GM23338 (cell line): ENCODE measurements around the gene COL15A1. TPM values are rescaled to one million over a fixed set of nuclear protein-coding genes. Genes with fewer than 3 reads are reported as not detected.

Experiments used
- ATAC-seq: fragments of 200-7000 bp; cut with Tn5 transposase; 3 replicates; pipeline ENCODE4 v1.9.1; 2020
- DNase-seq: peaks from one replicate; pipeline ENCODE4 v3.0.0-alpha.2; 2015; ENCODE audit warnings: low spot score
- H2AFZ ChIP-seq: fragments of 200-600 bp; sonication (generic); 2 replicates; pipeline ENCODE4 v1.8.0; 2016; ENCODE audit warnings: antibody characterized with exemption, mild to moderate bottlenecking, moderate library complexity
- H3F3A ChIP-seq: fragments of 200-600 bp; sonication (generic); replicated peaks from 2 replicates; pipeline ENCODE4 v1.8.0; 2017; ENCODE audit warnings: antibody characterized with exemption, mixed run types, low read depth
- H3K27ac ChIP-seq: fragments of 200-600 bp; sonication (generic); 2 replicates; pipeline ENCODE4 v1.6.1; 2016; ENCODE audit warnings: low read depth
- H3K27me3 ChIP-seq: fragments of 200-600 bp; sonication (generic); 2 replicates; pipeline ENCODE4 v1.8.0; 2016; ENCODE audit warnings: mild to moderate bottlenecking, mixed run types, moderate library complexity; ENCODE audit not compliant: insufficient read depth
- H3K36me3 ChIP-seq: fragments of 200-600 bp; sonication (generic); 2 replicates; pipeline ENCODE4 v1.8.0; 2016; ENCODE audit warnings: mild to moderate bottlenecking; ENCODE audit not compliant: insufficient read depth
- H3K4me1 ChIP-seq: fragments of 200-600 bp; sonication (generic); 2 replicates; pipeline ENCODE4 v1.8.0; 2016; ENCODE audit warnings: mild to moderate bottlenecking, moderate library complexity; ENCODE audit not compliant: insufficient read depth
- H3K4me2 ChIP-seq: fragments of 200-600 bp; sonication (generic); 2 replicates; pipeline ENCODE4 v1.7.1; 2017; ENCODE audit warnings: mixed run types
- H3K4me3 ChIP-seq: fragments of 200-600 bp; sonication (generic); 2 replicates; pipeline ENCODE4 v1.6.1; 2016; ENCODE audit warnings: mixed run types
- H3K79me2 ChIP-seq: fragments of 200-600 bp; sonication (generic); replicated peaks from 2 replicates; pipeline ENCODE4 v1.8.0; 2017; ENCODE audit warnings: mild to moderate bottlenecking; ENCODE audit not compliant: insufficient read depth
- H3K9me2 ChIP-seq: fragments of 200-600 bp; sonication (generic); 2 replicates; pipeline ENCODE4 v1.8.0; 2017; ENCODE audit not compliant: insufficient read depth
- H4K20me1 ChIP-seq: fragments of 200-600 bp; sonication (generic); replicated peaks from 2 replicates; pipeline ENCODE4 v1.8.0; 2017; ENCODE audit warnings: mild to moderate bottlenecking; ENCODE audit not compliant: insufficient read depth
- H3K27ac Mint-ChIP-seq: 2 replicates; pipeline ENCODE4 v1.8.0; 2020; ENCODE audit warnings: inconsistent platforms, mild to moderate bottlenecking, moderate library complexity, mixed read lengths
- H3K27me3 Mint-ChIP-seq: 3 replicates; pipeline ENCODE4 v1.8.0; 2022; ENCODE audit warnings: low read depth, mild to moderate bottlenecking, moderate library complexity, mixed read lengths, inconsistent platforms; ENCODE audit not compliant: insufficient read depth, poor library complexity
- H3K36me3 Mint-ChIP-seq: 3 replicates; pipeline ENCODE4 v1.8.0; 2021; ENCODE audit warnings: low read depth, mild to moderate bottlenecking, inconsistent platforms, moderate library complexity, mixed read lengths
- H3K4me1 Mint-ChIP-seq: 3 replicates; pipeline ENCODE4 v1.8.0; 2020; ENCODE audit warnings: mild to moderate bottlenecking, inconsistent platforms, mixed read lengths
- H3K4me3 Mint-ChIP-seq: 3 replicates; pipeline ENCODE4 v1.8.0; 2021; ENCODE audit warnings: moderate library complexity, mild to moderate bottlenecking, inconsistent platforms, mixed read lengths
- H3K9me3 Mint-ChIP-seq: 3 replicates; pipeline ENCODE4 v1.8.0; 2020; ENCODE audit warnings: moderate library complexity, mild to moderate bottlenecking, inconsistent platforms, mixed read lengths
- EZH2 ChIP-seq: fragments of 200-600 bp; sonication (generic); IDR thresholded peaks from one replicate; pipeline ENCODE4 v1.8.0; 2017; ENCODE audit warnings: antibody characterized with exemption, mild to moderate bottlenecking, low read depth; ENCODE audit not compliant: unreplicated experiment
- EZH2phosphoT487 ChIP-seq: fragments of 200-600 bp; sonication (generic); IDR thresholded peaks from one replicate; pipeline ENCODE4 v1.8.1; 2018; ENCODE audit warnings: antibody characterized with exemption; ENCODE audit not compliant: unreplicated experiment
- STAT1 ChIP-seq: IDR thresholded peaks from one replicate; pipeline ENCODE4 v1.6.1; 2016; ENCODE audit warnings: antibody characterized with exemption; ENCODE audit not compliant: unreplicated experiment
- polyA plus RNA-seq: library from polyadenylated mRNA; unstranded; fragments of >200 nt; fragmentation: Nextera tagmentation; extraction: Ambion mirVana; gene quantifications from 2 replicates; pipeline ENCODE4 v1.2.1, GENCODE V29; 2016
- total RNA-seq: library from RNA; depleted of rRNA; stranded (reverse); fragments of >200 nt; shearing (Covaris generic); gene quantifications from 2 replicates; pipeline ENCODE4 v1.2.3, GENCODE V29; 2014
- TF ChIP-seq, protein P1 (sequence below): IDR thresholded peaks from 2 replicates; pipeline ENCODE4 v1.6.1; 2016; ENCODE audit warnings: antibody characterized with exemption

Gene COL15A1
- total and polyA plus RNA-seq, 2 experiments from 2014 or later, result 0.17 to 0.18 TPM

GRCh38 chr9:99075246-99075912 lies 131.7 kb downstream of the COL15A1 start:
- H3K9me3 Mint-ChIP-seq, result no peaks in the 10 kb centered on the region; the same call in 2 of the 3 replicates
- Histone ChIP-seq H3K79me2 (no peaks in the 10 kb centered on the region), H3K36me3 (no peaks in the 10 kb centered on the region), H3K9me2 (peaks cover 4% of the 10 kb centered on the region; the same call in 1 of the 2 replicates), H3K27me3 (no peaks in the 10 kb centered on the region), H2AFZ (peak overlapping the region; percentile 38; the same call in 1 of the 2 replicates), H3F3A (no peaks in the 10 kb centered on the region), H3K4me3 (no peak overlapping the region), H4K20me1 (no peaks in the 10 kb centered on the region), H3K4me1 (no peaks in the 10 kb centered on the region), H3K27ac (no peak overlapping the region), H3K4me2 (no peak overlapping the region)
- ATAC-seq, result no peak
- TF ChIP-seq STAT1 (no peak), EZH2 (no peak), EZH2phosphoT487 (no peak)
- H3K4me1 Mint-ChIP-seq, result peaks cover 6% of the 10 kb centered on the region; the same call in 2 of the 3 replicates
- DNase-seq, result no peak
- H3K36me3 Mint-ChIP-seq, result no peaks in the 10 kb centered on the region
- no peak overlapping the region for H3K27ac Mint-ChIP-seq
- peaks cover 7% of the 10 kb centered on the region for H3K27me3 Mint-ChIP-seq
- no peak overlapping the region for H3K4me3 Mint-ChIP-seq

- no peak overlapping the region for H3K4me2 ChIP-seq
- H3K4me3 Mint-ChIP-seq, result no peak overlapping the region
- no peak overlapping the region for H3K4me3 ChIP-seq
- no peaks in the 10 kb centered on the region for H3K36me3 Mint-ChIP-seq
- H3K79me2 ChIP-seq, result no peaks in the 10 kb centered on the region
- no peak overlapping the region for H2AFZ ChIP-seq
- TF ChIP-seq EZH2phosphoT487 (no peak), STAT1 (no peak)
- TF ChIP-seq, protein P1, sequence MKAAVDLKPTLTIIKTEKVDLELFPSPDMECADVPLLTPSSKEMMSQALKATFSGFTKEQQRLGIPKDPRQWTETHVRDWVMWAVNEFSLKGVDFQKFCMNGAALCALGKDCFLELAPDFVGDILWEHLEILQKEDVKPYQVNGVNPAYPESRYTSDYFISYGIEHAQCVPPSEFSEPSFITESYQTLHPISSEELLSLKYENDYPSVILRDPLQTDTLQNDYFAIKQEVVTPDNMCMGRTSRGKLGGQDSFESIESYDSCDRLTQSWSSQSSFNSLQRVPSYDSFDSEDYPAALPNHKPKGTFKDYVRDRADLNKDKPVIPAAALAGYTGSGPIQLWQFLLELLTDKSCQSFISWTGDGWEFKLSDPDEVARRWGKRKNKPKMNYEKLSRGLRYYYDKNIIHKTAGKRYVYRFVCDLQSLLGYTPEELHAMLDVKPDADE, result no peak
- H3K27me3 Mint-ChIP-seq, result peaks cover 4% of the 10 kb centered on the region
- peaks cover 4% of the 10 kb centered on the region; the same call in 1 of the 2 replicates for H3K9me2 ChIP-seq
- no peaks in the 10 kb centered on the region for H3K27me3 ChIP-seq
- no peak for DNase-seq
- no peak overlapping the region for H3K27ac ChIP-seq
- H3K36me3 ChIP-seq, result no peaks in the 10 kb centered on the region
- peaks cover 6% of the 10 kb centered on the region; the same call in 2 of the 3 replicates for H3K4me1 Mint-ChIP-seq
- no peak for ATAC-seq
- H3K27ac Mint-ChIP-seq, result no peak overlapping the region
- H3F3A ChIP-seq, result no peaks in the 10 kb centered on the region
- H3K4me1 ChIP-seq, result no peaks in the 10 kb centered on the region
- no peaks in the 10 kb centered on the region; the same call in 1 of the 3 replicates for H3K9me3 Mint-ChIP-seq
- no peaks in the 10 kb centered on the region for H4K20me1 ChIP-seq
Observed at GRCh38 chr9:99076030-99076429, 132.3 kb downstream of the COL15A1 start.

DNA sequence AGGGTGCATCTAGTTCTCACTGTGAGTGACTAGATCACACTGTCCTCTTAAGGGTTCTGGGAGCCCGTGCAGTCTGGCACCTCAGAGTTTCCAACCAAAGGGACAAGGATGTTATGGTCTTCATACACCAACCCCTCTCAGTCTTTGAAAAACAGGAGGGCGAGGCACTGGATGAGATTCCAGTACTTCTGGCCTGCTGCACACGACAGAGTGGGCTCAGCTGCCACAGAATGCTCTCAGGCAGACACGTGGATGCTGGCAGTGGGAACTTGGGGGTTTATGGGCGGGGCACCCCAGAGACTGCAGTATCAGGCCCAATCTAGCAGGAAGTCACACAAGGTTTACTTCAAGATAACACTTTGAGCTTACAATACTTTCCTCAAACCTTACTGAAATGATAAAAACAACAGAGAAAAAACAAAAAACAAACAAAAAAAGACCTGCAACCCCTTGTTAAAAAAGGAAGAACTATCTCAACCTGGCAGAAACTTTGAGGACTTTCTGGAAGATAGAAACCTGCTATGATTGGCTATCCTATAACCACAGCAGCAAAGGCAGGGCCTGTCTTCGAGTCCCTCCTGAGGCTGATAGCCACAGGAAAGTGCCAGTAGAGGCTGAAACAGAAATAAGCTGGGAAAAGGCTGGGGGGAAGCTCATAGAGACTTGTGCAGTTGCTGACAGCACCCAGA lies 132.9 kb downstream of the COL15A1 start:
- Histone ChIP-seq H3K27me3 (no peaks in the 10 kb centered on the region), H3K4me1 (no peaks in the 10 kb centered on the region), H3K9me2 (peaks cover 4% of the 10 kb centered on the region; the same call in 1 of the 2 replicates), H3K36me3 (no peaks in the 10 kb centered on the region), H3F3A (no peaks in the 10 kb centered on the region), H2AFZ (0 out of 2 replicates have a peak overlapping the region, but pooled peaks have one; percentile 56), H3K4me3 (no peak overlapping the region), H4K20me1 (no peaks in the 10 kb centered on the region), H3K27ac (no peak overlapping the region), H3K79me2 (no peaks in the 10 kb centered on the region), H3K4me2 (no peak overlapping the region)
- TF ChIP-seq, protein P1, result no peak
- TF ChIP-seq EZH2, result no peak
- Mint-ChIP-seq H3K4me3 (no peak overlapping the region), H3K27ac (no peak overlapping the region), H3K36me3 (no peaks in the 10 kb centered on the region), H3K4me1 (peaks cover 6% of the 10 kb centered on the region; the same call in 2 of the 3 replicates), H3K27me3 (peaks cover 4% of the 10 kb centered on the region), H3K9me3 (peaks cover 2% of the 10 kb centered on the region; the same call in 2 of the 3 replicates)
- ATAC-seq (no peak), DNase-seq (no peak)
